ENCODE data around the gene MYZAP.

GRCh38 chr15:57570994-57571393 lies 20.7 kb upstream of the MYZAP start:
- no peak for TF ChIP-seq CTCF (IDR thresholded peaks at IDR 0.05 in 8 of 11, conservative IDR thresholded peaks at IDR 0.05 in 3 of 11)
- TF ChIP-seq POLR2A (IDR thresholded peaks at IDR 0.05) = no peak
- no peak for TF ChIP-seq POLR2AphosphoS5 (IDR thresholded peaks at IDR 0.05)

All from spleen (tissue), 7 donors.